GM12875 (cell line): ENCODE results near the gene RPL7A.
"Not testable (repeated sequence)": the region's sequence is repeated elsewhere in the genome, so short reads cannot be mapped to it uniquely, and the experiment has no call there.

Source experiments
- H3K4me3 ChIP-seq: one replicate; pipeline ENCODE4 v1.5.1; 2011; ENCODE audit warnings: low read depth, low read length, control low read depth
- CTCF ChIP-seq: IDR thresholded peaks from 2 replicates; pipeline ENCODE4 v1.5.1; 2011; ENCODE audit warnings: low read depth, mild to moderate bottlenecking, control low read depth, inconsistent platforms, low read length, moderate library complexity, borderline replicate concordance; ENCODE audit not compliant: insufficient read depth

The RPL7A gene

DNA sequence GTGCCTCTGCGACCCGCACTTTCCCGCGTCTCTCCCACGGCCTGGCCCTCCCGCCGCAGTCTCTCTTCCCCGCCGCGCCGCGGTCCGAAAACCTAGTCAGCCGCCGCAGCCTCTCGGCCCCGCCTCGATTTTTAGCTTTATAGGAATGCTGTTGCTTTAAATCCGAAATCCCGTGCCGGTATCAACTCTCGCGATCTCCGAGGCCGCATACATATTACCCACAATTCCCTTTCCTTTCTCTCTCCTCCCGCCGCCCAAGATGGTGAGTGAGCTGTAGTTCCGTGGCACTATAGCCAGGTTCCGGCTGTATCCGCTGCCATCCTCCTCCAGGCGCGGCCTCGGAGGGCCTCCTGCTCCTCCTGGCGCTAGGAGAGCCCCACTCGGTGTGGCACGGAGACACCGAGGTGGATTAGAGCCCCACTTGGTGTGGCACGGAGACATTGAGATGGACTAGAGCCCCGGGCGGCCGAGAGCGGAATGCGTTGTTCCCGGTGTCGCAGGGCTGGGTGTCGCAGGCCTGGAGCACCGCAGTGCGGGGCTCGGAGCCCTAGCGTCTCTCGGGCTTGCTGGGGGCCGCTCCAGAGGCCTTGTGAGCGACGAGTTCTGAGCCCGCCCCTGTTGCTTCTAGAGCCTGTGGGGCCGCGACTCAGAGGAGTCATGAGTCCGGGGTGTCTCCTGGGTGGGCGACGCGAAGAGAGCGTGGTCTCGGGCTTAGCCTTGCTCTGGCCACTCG is at the start of gene RPL7A, which contains the start of gene MED22:
Gene RPL7A, plus strand, starts transcription at position 234 of the 733 bp plus-strand sequence. Its CDS starts 26 bp downstream, at position 260.
Gene MED22, minus strand, starts transcription at position 147 of the 733 bp plus-strand sequence. CDS start 1,469 bp downstream, outside the sequence.
- peak within 1 kb of the TSS; percentile 96 for H3K4me3 ChIP-seq
- TF ChIP-seq CTCF = no peak

- H3K4me3 ChIP-seq = not testable (repeated sequence)
These were observed 48.0 kb upstream of the RPL7A start for GRCh38 chr9:133299996-133300395.

- H3K4me3 ChIP-seq = no peak overlapping the region
- TF ChIP-seq CTCF = no peak
These were observed 46.5 kb upstream of the RPL7A start for GRCh38 chr9:133301253-133302230.

DNA sequence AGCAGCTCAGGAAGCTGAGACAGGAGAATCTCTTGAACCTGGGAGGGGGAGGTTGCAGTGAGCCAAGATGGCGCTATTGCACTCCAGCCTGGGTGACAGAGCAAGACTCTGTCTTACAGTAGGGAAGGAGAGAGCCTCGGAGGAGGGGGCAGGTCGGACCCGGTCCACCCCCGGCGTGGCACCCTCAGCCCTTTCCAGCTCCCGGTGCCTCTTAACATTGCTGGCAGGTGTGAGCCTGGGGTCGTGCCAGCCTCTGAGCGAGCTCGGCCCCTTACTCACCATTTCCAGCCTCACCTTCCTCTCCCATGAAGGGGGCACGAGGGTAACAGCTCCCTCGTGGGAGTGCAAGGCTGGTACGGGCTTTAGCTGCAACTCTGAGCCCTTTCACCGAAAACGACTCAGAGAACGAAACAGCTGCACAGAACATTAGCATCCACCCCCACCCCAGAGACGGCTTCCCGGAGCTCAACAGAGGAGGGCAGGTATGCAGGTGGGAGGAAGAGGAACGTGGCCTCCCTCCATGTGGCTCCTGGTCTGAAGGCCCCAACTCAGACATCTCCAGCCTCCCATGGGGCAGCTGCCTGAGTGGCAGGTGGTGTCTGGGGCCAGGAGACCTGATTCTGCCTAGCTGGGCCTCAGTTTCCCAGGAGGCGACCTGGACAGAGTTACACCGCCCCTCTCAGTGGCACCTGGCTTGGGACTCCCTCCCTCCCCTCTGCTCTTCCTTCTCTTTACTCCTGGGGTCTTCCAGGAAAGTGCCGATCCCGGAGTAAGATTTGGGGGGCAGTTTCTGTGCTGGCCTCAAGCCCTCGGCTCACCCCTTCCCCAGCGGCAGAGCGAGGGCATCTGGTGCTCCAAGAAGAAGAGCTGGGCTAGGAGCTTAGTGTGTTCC is 44.5 kb upstream of the RPL7A start:
- H3K4me3 ChIP-seq = no peak overlapping the region
- no peak for TF ChIP-seq CTCF

DNA sequence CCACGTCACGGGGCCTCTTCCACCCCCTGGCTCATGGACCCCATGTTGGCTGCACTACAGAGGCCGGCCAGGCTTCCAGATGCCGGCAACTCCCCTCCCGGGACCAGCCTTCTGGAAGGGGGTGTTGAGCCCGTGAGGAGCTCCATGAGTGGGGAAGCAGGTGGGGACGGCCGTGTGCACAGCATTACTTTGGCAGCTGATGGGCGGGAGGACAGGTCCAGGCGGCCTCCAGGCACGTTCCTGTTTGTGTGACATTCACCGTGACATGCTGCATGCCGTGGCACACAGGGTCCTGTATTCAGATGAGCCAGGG is 43.9 kb upstream of the RPL7A start:
- no peak overlapping the region for H3K4me3 ChIP-seq
- no peak for TF ChIP-seq CTCF

DNA sequence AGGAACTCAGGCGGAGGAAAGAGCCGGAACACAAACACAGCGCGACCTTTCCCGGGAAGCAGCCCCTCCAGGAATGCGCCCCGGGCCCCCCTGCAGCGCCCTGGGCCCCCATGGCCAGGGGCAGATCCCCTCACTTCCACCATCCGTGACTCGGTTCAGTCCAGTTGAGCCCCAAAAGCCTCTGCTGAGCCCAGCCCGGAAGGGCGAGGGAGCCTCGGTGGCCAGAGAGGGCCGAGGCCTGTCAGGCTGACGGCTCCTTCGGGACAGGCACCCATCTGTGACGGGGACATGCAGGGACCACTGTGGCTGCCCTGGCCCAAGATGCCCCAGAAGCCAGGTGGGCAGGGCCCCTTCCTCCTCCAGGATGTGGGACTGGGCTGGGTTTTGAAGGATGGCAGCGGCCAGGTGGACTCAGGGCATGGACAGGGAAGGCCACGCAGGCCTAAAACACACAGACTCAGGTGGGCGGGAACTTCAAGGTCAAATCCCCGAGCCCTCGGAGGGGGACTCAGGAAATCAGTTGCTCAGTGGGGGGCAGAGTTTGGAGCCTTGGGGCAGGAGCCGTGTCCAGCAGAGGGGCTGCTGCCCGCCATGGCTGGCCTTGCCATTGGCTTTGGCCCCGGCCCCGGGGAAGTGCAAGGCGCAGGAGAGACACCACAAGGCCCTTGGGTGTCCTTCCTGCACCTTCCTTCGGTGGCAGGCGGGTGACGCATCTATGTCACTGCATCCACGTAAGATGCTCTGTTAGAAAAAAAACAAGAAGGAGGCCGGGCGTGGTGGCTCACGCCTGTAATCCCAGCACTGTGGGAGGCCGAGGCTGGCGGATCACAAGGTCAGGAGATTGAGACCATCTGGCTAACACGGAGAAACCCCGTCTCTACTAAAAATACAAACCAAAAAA is 43.3 kb upstream of the RPL7A start:
- H3K4me3 ChIP-seq = no peak overlapping the region
- TF ChIP-seq CTCF = no peak

DNA sequence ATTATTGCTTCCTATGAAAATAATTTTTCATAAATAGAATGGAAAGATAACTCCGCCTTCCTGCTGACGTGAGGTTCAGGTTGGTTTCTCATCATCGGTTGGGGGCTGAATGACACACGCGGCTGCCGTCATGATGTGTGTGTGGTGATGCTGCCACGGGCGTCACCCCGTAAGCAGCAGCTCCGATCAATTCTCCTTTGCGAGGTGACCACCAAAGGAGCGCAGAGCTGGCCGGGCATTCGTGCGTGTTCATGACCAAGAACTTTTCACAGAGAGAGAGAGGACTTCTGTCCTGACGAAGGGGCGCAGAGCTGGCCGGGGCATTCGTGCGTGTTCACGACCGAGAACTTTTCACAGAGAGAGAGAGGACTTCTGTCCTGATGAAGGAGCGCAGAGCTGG is 42.3 kb upstream of the RPL7A start:
- no peak for TF ChIP-seq CTCF
- no peak overlapping the region for H3K4me3 ChIP-seq
